SK-N-SH (cell line): Measurements from ENCODE around the gene FRS3. TPM values are rescaled to one million over a fixed set of nuclear protein-coding genes. Genes with fewer than 3 reads are reported as not detected.

Experiments used
- CTCF ChIA-PET: fragments of 300-600, 350-600 bp; formaldehyde crosslinking; extraction: SDS; loops from one replicate; lab custom pipeline; 2021; lab: Yijun Ruan, JAX
- POLR2A ChIA-PET: fragments of 350-600 bp; sonication (Branson Sonifier 250); formaldehyde crosslinking; extraction: SDS; loops from one replicate; lab custom pipeline; 2020; ENCODE audit warnings: antibody characterized with exemption, inconsistent platforms; lab: Yijun Ruan, JAX
- DNase-seq: peaks from one replicate; pipeline ENCODE4 v3.0.0; 2012
- H2AFZ ChIP-seq: fragments of 200-600 bp; sonication (generic); 2 replicates; pipeline ENCODE4 v1.8.1; 2016; ENCODE audit warnings: antibody characterized with exemption, mild to moderate bottlenecking, low read depth
- H3F3A ChIP-seq: fragments of 200-600 bp; sonication (generic); replicated peaks from 2 replicates; pipeline ENCODE3; 2016; ENCODE audit warnings: antibody characterized with exemption, mild to moderate bottlenecking; ENCODE audit not compliant: insufficient read depth
- H3K27ac ChIP-seq, 2 experiments: fragments of 200-500 bp in 1 of 2; fragments of 200-600 bp in 1 of 2; sonication (Bioruptor generic) in 1 of 2; sonication (generic), shearing (Covaris generic) in 1 of 2; 2 replicates each; pipeline versions ENCODE4 v1.5.1 to v1.6.1; 2014 to 2016; ENCODE audit warnings: low read depth in 2 of 2, inconsistent platforms in 1 of 2, low read length in 1 of 2, mild to moderate bottlenecking in 1 of 2, mixed read lengths in 1 of 2
- H3K27me3 ChIP-seq: fragments of 200-600 bp; sonication (generic), shearing (Covaris generic); 2 replicates; pipeline ENCODE4 v1.6.1; 2016; ENCODE audit warnings: mixed run types; ENCODE audit not compliant: insufficient read depth
- H3K36me3 ChIP-seq, 2 experiments: fragments of 200-500 bp in 1 of 2; fragments of 200-600 bp in 1 of 2; sonication (Bioruptor generic) in 1 of 2; sonication (generic) in 1 of 2; replicated peaks in 1 of 2; 2 replicates each; pipeline versions ENCODE3 to v1.5.1; 2014 to 2016; ENCODE audit warnings: low read length in 1 of 2, mild to moderate bottlenecking in 1 of 2; ENCODE audit not compliant: insufficient read depth in 2 of 2, control insufficient read depth in 1 of 2
- H3K4me1 ChIP-seq, 2 experiments: fragments of 200-500 bp in 1 of 2; fragments of 200-600 bp in 1 of 2; sonication (Bioruptor generic) in 1 of 2; sonication (generic), shearing (Covaris generic) in 1 of 2; 2 replicates each; pipeline versions ENCODE4 v1.5.1 to v1.6.1; 2014 to 2016; ENCODE audit warnings: low read depth in 1 of 2, low read length in 1 of 2, mixed run types in 1 of 2; ENCODE audit not compliant: insufficient read depth in 2 of 2, control insufficient read depth in 1 of 2
- H3K4me2 ChIP-seq: fragments of 200-600 bp; sonication (generic), shearing (Covaris generic); 2 replicates; pipeline ENCODE4 v1.6.1; 2017; ENCODE audit warnings: mixed run types
- H3K4me3 ChIP-seq, 2 experiments: fragments of 200-500 bp in 1 of 2; fragments of 200-600 bp in 1 of 2; sonication (Bioruptor generic) in 1 of 2; sonication (generic), shearing (Covaris generic) in 1 of 2; 2 replicates each; pipeline versions ENCODE4 v1.5.1 to v1.8.1; 2014 to 2016; ENCODE audit warnings: low read depth in 2 of 2, inconsistent platforms in 1 of 2, low read length in 1 of 2, mild to moderate bottlenecking in 1 of 2, mixed read lengths in 1 of 2, moderate library complexity in 1 of 2
- H3K79me2 ChIP-seq: fragments of 200-600 bp; sonication (generic); 2 replicates; pipeline ENCODE4 v1.8.1; 2017; ENCODE audit warnings: mild to moderate bottlenecking; ENCODE audit not compliant: insufficient read depth
- H3K9ac ChIP-seq: fragments of 200-600 bp; sonication (generic); 2 replicates; pipeline ENCODE4 v1.6.1; 2017; ENCODE audit warnings: mixed run types
- H3K9me2 ChIP-seq: fragments of 200-600 bp; sonication (generic); 2 replicates; pipeline ENCODE4 v1.6.1; 2017; ENCODE audit warnings: mixed run types
- H3K9me3 ChIP-seq: fragments of 200-600 bp; sonication (generic); 2 replicates; pipeline ENCODE4 v1.6.1; 2017; ENCODE audit warnings: mixed run types, mild to moderate bottlenecking, moderate library complexity
- H4K20me1 ChIP-seq: fragments of 200-600 bp; sonication (generic); 2 replicates; pipeline ENCODE4 v1.6.1; 2017; ENCODE audit warnings: mild to moderate bottlenecking, mixed run types; ENCODE audit not compliant: insufficient read depth
- CHD2 ChIP-seq: fragments of 150-350 bp; IDR thresholded peaks from 2 replicates; pipeline ENCODE4 v1.6.1; 2018; ENCODE audit warnings: low read length; ENCODE audit not compliant: partially characterized antibody
- EP300 ChIP-seq, 2 experiments: IDR thresholded peaks; 2 replicates each; pipeline versions ENCODE4 v1.4.0 to v1.6.1; 2012; ENCODE audit warnings: borderline replicate concordance in 1 of 2, low read depth in 1 of 2, low read length in 1 of 2
- FOSL2 ChIP-seq: IDR thresholded peaks from 2 replicates; pipeline ENCODE4 v1.4.0; 2012; ENCODE audit warnings: low read depth, mild to moderate bottlenecking, moderate library complexity, borderline replicate concordance
- GABPA ChIP-seq: IDR thresholded peaks from 2 replicates; pipeline ENCODE4 v1.4.0; 2012; ENCODE audit warnings: low read depth, mild to moderate bottlenecking
- GATA2 ChIP-seq: sonication (generic); formaldehyde crosslinking; IDR thresholded peaks from 2 replicates; pipeline ENCODE4 v1.5.0; 2020; ENCODE audit warnings: mild to moderate bottlenecking, missing genetic modification reagents
- IRF3 ChIP-seq: fragments of 150-350 bp; IDR thresholded peaks from 2 replicates; pipeline ENCODE4 v1.6.1; 2016; ENCODE audit warnings: mild to moderate bottlenecking, low read depth, low read length
- MAX ChIP-seq: IDR thresholded peaks from 2 replicates; pipeline ENCODE4 v1.4.0; 2012; ENCODE audit warnings: low read depth
- MEF2A ChIP-seq: IDR thresholded peaks from 2 replicates; pipeline ENCODE4 v1.4.0; 2012; ENCODE audit warnings: low read depth, borderline replicate concordance
- MXI1 ChIP-seq: IDR thresholded peaks from 2 replicates; pipeline ENCODE4 v1.6.1; 2012; ENCODE audit warnings: mild to moderate bottlenecking, low read depth, low read length, improper control_type of control experiment
- NRF1 ChIP-seq: IDR thresholded peaks from 2 replicates; pipeline ENCODE4 v1.6.1; 2012; ENCODE audit warnings: low read depth, mild to moderate bottlenecking, low read length
- POLR2AphosphoS5 ChIP-seq: IDR thresholded peaks from 2 replicates; pipeline ENCODE4 v1.6.1; 2012; ENCODE audit warnings: low read depth, low read length
- RAD21 ChIP-seq: IDR thresholded peaks from 2 replicates; pipeline ENCODE4 v1.6.1; 2012; ENCODE audit warnings: mild to moderate bottlenecking, low read length
- REST ChIP-seq: IDR thresholded peaks from 2 replicates; pipeline ENCODE4 v1.6.1; 2012; ENCODE audit warnings: mild to moderate bottlenecking, low read depth, low read length, moderate library complexity
- RFX5 ChIP-seq: IDR thresholded peaks from 2 replicates; pipeline ENCODE4 v1.6.1; 2012; ENCODE audit warnings: mild to moderate bottlenecking, improper control_type of control experiment, low read length
- SIN3A ChIP-seq: IDR thresholded peaks from 2 replicates; pipeline ENCODE4 v1.6.1; 2012; ENCODE audit warnings: low read depth, mild to moderate bottlenecking, low read length, moderate library complexity, borderline replicate concordance
- TAF1 ChIP-seq: IDR thresholded peaks from 2 replicates; pipeline ENCODE4 v1.6.1; 2012; ENCODE audit warnings: low read depth, mild to moderate bottlenecking, low read length, moderate library complexity, borderline replicate concordance
- TCF12 ChIP-seq: IDR thresholded peaks from 2 replicates; pipeline ENCODE4 v1.4.0; 2012
- TEAD4 ChIP-seq: IDR thresholded peaks from 2 replicates; pipeline ENCODE4 v1.4.0; 2012; ENCODE audit warnings: mild to moderate bottlenecking, borderline replicate concordance; ENCODE audit not compliant: insufficient read depth
- USF1 ChIP-seq: IDR thresholded peaks from 2 replicates; pipeline ENCODE4 v1.4.0; 2012; ENCODE audit warnings: low read depth, borderline replicate concordance
- YY1 ChIP-seq: IDR thresholded peaks from 2 replicates; pipeline ENCODE4 v1.4.0; 2012; ENCODE audit warnings: low read depth, mild to moderate bottlenecking
- WGBS: methylation state at CpG from one replicate; pipeline ENCODE4 v1.1.6; 2017; ENCODE audit warnings: low lambda C conversion rate; 5-methylcytosine and 5-hydroxymethylcytosine counted together
- polyA plus RNA-seq, 3 experiments: library from polyadenylated mRNA; depleted of rRNA; stranded (reverse); fragments of >200 nt; gene quantifications; 2 replicates each; pipeline ENCODE4 v1.2.3, GENCODE V29; 2012

FRS3 gene
- polyA plus RNA-seq, 1 of the 3 experiments (the other 2 are of a cell fraction): 8.6 TPM

- Histone ChIP-seq H3K27me3 (no peaks in the 10 kb centered on the region), H3K27ac (no peak overlapping the region), H3K9me2 (no peaks in the 10 kb centered on the region), H3K79me2 (peaks cover 58% of the 10 kb centered on the region), H3K4me1 (peaks cover 43 to 59% of the 10 kb centered on the region in 2 experiments; a peak in 3 of 4 replicates), H3K9me3 (no peaks in the 10 kb centered on the region), H3K36me3 (no peaks in the 10 kb centered on the region), H3K4me2 (no peak overlapping the region), H3F3A (no peaks in the 10 kb centered on the region), H3K4me3 (no peak overlapping the region), H2AFZ (no peak overlapping the region), H4K20me1 (no peaks in the 10 kb centered on the region), H3K9ac (no peak overlapping the region)
- TF ChIP-seq MAX (no peak), TEAD4 (no peak)
- no peak for DNase-seq
- WGBS: 93% methylated on average over 2 of the region's 3 CpGs
- POLR2A ChIA-PET: no interaction called here
- CTCF ChIA-PET: interaction anchor here (0.7 to 4.5 kb wide), 3 partner anchors 20 to 359 kb away, joined by 3 to 32 read pairs (median 3); partner anchors contain the start of gene TOMM6
Observed at GRCh38 chr6:41727705-41728072, 52.0 kb downstream of the FRS3 start.

DNA sequence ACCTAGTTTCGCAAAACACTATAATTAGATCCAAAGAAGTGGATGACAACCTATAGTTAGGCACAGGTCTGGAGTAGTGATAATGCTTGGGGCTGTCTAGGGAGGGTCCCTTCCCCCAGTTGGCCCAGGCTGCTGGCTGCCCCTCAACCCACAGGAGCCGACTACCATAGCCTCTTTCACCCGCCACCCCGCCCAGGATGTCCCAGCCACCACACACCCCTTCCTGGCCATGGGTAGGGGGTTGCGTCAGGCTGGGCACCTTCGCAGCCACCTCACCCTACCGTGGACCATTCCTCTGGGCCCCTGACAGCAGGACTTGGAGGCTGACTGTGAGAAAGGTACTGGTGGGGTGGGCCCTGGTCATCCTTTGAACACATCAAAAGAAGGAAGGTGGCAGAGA is 52.8 kb downstream of the FRS3 start:
- H3K4me3 ChIP-seq: no peak overlapping the region

More for the DNA sequence above, 52.8 kb downstream of the FRS3 start:
- DNase-seq: no peak
- Histone ChIP-seq H3K4me2 (no peak overlapping the region), H3K9me2 (no peaks in the 10 kb centered on the region), H2AFZ (no peak overlapping the region), H4K20me1 (no peaks in the 10 kb centered on the region), H3K79me2 (peaks cover 51% of the 10 kb centered on the region)
- POLR2A ChIA-PET: no interaction called here
- no peak for TF ChIP-seq MEF2A
- no peak for TF ChIP-seq MXI1
- no peak for TF ChIP-seq YY1
- TF ChIP-seq TAF1: no peak
- TF ChIP-seq SIN3A: no peak
- no peak for TF ChIP-seq USF1
- no peak for TF ChIP-seq IRF3
- TF ChIP-seq FOSL2: no peak
- no peak for TF ChIP-seq TCF12
- no peak for TF ChIP-seq GATA2 (CRISPR knock-in tag)
- TF ChIP-seq GABPA: no peak
- TF ChIP-seq REST: no peak
- no peak for TF ChIP-seq CHD2
- TF ChIP-seq RAD21: no peak
- no peak for TF ChIP-seq EP300 (IDR thresholded peaks at IDR 0.05; ENCODE audit: borderline replicate concordance in 1 of 2, low read depth in 1 of 2, low read length in 1 of 2)
- no peak for TF ChIP-seq POLR2AphosphoS5
- no peak for TF ChIP-seq RFX5
- TF ChIP-seq NRF1: no peak
- TF ChIP-seq, all 33 proteins: peak for 0
- Histone ChIP-seq H3F3A (no peaks in the 10 kb centered on the region), H3K27ac (no peak overlapping the region), H3K9ac (no peak overlapping the region), H3K27me3 (no peaks in the 10 kb centered on the region), H3K4me1 (peaks cover 38 to 54% of the 10 kb centered on the region in 2 experiments; a peak in 3 of 4 replicates), H3K9me3 (no peaks in the 10 kb centered on the region), H3K36me3 (no peaks in the 10 kb centered on the region)
- WGBS: 88% methylated on average over 7 of the region's 7 CpGs
- CTCF ChIA-PET: no interaction called here
